Right ventricle myocardium inferior (tissue), 1 donor: ENCODE results near the gene ITFG1. TPM values are rescaled to one million over a fixed set of nuclear protein-coding genes. Genes with fewer than 3 reads are reported as not detected.

Experiments
- ATAC-seq: fragments of 200-7000 bp; cut with Tn5 transposase; one replicate; pipeline ENCODE4 v1.9.1; 2020; ENCODE audit warnings: mild to moderate bottlenecking, moderate library complexity
- DNase-seq: peaks from one replicate; pipeline ENCODE4 v3.0.0; 2021; ENCODE audit errors: missing footprints
- intact Hi-C: fragments of 100-400 bp; cut with DNase I; formaldehyde crosslinking; loops from one replicate; pipeline ENCODE4 v1.11.0; 2022
- total RNA-seq: library from RNA; stranded (reverse); fragmentation: NEBNext Ultra II Directional; extraction: Animal tissue kit (Norgen Biotek cat#: 25700); gene quantifications from one replicate; pipeline ENCODE4 v1.2.1, GENCODE V29; 2021
- donor health status: DM: no; HTN: yes; CAD: no; lungs with severe emphysema.

ITFG1 gene
- total RNA-seq, 1 donor from 2014 or later, result 58.4 TPM

GRCh38 chr16:47309581-47310312, 151.1 kb downstream of the ITFG1 start:
- no peak for DNase-seq
- intact Hi-C loops, result no loop called here
- no peak for ATAC-seq

- intact Hi-C loops, result no loop called here
- ATAC-seq (peak; percentile 54), DNase-seq (no peak)
Measured at GRCh38 chr16:47308601-47309000, 152.3 kb downstream of the ITFG1 start.

GRCh38 chr16:47304563-47304962, 156.3 kb downstream of the ITFG1 start:
- no peak for DNase-seq
- ATAC-seq, result no peak
- intact Hi-C loops, result no loop called here

- intact Hi-C loops, result no loop called here
- no peak for ATAC-seq
- DNase-seq, result no peak
Measured at GRCh38 chr16:47299587-47299986, 161.3 kb downstream of the ITFG1 start.

DNA sequence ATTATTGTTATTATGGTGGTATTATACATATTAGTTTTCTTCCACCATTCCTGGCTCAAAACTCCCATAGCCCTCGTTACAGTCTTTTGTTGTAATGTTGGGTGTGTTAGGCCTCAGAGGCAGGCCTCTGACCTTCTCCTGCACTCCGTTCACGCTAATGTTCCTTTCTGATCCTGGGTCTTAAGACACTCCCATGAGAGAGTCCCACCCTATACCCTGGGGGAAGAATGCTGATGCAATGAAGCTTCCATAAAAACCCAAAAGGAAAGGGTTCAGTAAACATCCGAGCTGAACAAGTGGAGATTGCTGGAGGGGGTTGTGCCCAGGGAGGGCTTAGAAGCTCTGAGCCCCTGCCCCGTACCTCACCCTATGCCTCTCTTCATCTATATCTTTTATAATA, 175.9 kb downstream of the ITFG1 start:
- DNase-seq, result no peak
- no peak for ATAC-seq
- intact Hi-C loops, result no loop called here

DNA sequence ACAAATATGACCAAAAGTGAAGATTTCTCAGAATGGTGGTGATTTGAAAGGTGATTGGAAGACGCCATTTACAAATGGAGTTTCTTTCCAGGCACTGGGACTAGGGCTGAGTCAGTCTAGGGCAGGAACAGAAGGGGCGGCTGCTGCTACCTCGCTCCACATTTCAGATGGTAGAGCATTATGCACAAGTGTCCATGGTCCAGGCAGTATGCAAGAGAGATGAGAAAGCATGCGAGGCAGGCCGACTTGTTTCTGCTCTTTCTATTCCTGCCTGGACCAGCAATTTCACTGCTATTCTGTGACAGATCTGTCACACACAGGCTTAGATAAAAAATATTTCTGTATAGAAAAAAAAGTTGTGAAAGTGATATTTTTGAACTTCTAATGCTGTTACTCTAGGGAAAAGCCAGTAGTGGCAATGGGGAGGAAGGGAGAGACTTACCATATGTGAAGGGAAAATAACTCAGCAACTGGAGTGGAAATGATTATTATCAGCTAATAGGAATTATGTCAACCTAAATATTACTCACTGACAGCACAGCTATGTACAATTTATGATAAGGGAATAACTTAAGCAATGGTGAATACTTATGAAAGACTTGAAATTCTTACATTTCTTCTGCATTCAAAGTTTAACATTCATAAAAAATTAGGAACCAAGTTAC, 182.4 kb downstream of the ITFG1 start:
- intact Hi-C loops, result no loop called here
- DNase-seq, result no peak

GRCh38 chr16:47276522-47276921, 184.3 kb downstream of the ITFG1 start:
- DNase-seq (no peak), ATAC-seq (no peak)
- intact Hi-C loops, result no loop called here

More for the DNA sequence above, 182.4 kb downstream of the ITFG1 start:
- ATAC-seq, result no peak

- intact Hi-C loops, result no loop called here
- no peak for ATAC-seq
- DNase-seq, result no peak
Measured at GRCh38 chr16:47262938-47263337, 197.9 kb downstream of the ITFG1 start.

- no peak for DNase-seq
- intact Hi-C loops, result no loop called here
- ATAC-seq, result no peak
Measured at GRCh38 chr16:47260503-47260902, 200.4 kb downstream of the ITFG1 start.

DNA sequence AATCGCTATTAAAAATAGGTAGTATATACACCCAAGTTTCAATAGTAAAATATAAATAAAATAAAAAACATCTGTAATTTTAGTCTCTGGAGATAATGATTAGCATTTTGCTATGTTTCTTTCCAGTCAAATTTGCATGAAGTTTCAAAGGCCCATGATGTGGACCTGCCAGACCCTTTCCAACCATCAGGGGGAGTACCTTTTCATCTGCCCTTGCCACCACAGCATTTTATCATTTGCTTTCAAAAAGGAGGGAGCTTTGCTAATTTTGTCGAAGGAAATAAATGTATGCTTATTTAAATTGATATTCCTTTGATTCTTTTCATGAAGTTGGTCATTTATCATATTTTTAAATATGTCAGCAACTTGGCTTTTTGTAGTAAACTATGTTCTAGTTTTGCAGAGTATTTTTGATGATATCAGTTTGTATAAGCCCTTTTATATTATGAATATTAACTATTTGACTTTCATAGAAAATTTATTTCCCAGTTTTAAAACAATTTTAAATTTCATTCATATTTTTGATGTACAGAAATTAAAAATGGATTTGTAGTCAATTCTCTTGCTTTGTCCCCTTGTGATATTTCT, 201.9 kb downstream of the ITFG1 start:
- DNase-seq (no peak), ATAC-seq (no peak)
- intact Hi-C loops, result no loop called here

GRCh38 chr16:47254756-47255155, 206.1 kb downstream of the ITFG1 start:
- intact Hi-C loops, result no loop called here
- DNase-seq (no peak), ATAC-seq (no peak)

DNA sequence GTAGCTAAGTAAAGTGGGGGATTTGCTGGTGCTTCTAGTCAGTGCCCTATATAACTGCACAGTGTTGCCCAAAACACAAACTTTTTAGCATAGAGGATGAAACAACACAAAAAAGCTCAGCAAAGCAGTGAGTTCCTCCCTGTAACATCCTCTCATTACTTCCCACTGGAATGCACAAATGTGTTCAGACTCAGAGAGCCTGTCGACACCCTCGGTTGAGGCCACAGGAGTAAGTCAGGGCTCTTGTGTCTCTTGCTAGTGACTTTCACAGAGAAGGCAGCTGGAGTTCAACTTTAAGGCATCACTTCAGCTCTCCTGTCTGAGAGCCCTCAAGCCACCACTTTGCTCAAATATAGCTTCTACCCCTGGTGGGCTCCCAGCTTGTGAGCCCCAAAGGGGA, 209.9 kb downstream of the ITFG1 start:
- DNase-seq (no peak), ATAC-seq (no peak)
- intact Hi-C loops, result no loop called here

DNA sequence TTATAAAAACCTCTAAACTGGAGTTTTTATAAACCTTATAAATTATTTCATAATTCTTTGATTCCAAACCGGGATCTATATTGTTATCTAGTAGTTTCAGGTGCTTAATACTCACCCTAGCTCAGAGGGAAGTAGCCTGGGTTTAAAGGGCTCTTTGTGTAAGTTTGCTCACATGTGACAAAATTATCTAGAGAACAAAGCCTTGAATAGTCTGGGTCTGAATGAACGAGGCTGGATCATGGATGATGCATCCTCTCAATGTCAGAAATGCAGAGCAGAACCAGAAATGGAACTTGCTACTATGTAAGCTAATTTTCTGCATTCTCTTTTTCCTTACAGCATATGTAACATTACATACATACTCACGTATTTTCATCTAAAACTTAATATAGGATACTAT, 213.2 kb downstream of the ITFG1 start:
- ATAC-seq (no peak), DNase-seq (no peak)
- intact Hi-C loops, result no loop called here

DNA sequence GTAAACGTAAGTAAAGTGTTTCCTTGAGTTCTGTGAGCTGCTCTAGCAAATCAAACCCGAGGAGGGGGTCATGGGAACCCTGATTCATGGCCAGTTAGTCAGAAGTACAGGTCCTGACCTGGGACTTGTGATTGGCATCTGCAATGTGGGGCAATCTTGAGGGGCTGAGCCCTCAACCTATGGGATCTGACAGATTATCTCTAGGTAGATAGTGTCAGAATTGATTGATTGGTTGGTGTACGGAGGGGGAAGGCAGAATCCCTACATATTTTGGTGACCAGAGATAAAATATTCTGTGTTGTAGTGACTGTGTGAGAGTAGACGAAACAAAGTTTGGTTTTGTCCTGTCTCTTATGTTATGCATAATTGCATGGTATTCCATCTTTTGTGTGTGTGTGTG, 216.7 kb downstream of the ITFG1 start:
- ATAC-seq (no peak), DNase-seq (no peak)
- intact Hi-C loops, result no loop called here

- DNase-seq, result no peak
- intact Hi-C loops, result no loop called here
- no peak for ATAC-seq
Measured at GRCh38 chr16:47241061-47241460, 219.8 kb downstream of the ITFG1 start.

DNA sequence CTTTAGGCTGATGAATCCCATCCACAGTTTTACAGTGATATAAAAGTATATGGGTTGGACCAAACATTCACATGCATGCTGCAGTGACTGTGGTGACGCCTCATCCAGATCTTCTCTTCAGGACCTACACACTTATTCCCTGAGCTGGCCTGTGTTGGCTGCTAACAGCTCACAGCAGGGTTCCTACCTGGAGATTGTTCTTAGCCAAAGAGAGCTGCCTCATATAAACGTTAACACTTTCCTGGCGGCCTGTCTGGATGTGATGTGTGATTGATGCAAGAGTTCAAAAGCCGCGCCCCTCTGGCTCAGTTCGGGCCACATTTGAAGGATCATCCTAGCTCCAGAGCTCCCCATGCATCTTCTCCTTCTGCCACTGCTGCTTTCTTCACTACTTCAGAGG, 224.1 kb downstream of the ITFG1 start:
- no peak for ATAC-seq
- intact Hi-C loops, result no loop called here
- no peak for DNase-seq

GRCh38 chr16:47230296-47230695, 230.6 kb downstream of the ITFG1 start:
- ATAC-seq (no peak), DNase-seq (no peak)
- intact Hi-C loops, result no loop called here

DNA sequence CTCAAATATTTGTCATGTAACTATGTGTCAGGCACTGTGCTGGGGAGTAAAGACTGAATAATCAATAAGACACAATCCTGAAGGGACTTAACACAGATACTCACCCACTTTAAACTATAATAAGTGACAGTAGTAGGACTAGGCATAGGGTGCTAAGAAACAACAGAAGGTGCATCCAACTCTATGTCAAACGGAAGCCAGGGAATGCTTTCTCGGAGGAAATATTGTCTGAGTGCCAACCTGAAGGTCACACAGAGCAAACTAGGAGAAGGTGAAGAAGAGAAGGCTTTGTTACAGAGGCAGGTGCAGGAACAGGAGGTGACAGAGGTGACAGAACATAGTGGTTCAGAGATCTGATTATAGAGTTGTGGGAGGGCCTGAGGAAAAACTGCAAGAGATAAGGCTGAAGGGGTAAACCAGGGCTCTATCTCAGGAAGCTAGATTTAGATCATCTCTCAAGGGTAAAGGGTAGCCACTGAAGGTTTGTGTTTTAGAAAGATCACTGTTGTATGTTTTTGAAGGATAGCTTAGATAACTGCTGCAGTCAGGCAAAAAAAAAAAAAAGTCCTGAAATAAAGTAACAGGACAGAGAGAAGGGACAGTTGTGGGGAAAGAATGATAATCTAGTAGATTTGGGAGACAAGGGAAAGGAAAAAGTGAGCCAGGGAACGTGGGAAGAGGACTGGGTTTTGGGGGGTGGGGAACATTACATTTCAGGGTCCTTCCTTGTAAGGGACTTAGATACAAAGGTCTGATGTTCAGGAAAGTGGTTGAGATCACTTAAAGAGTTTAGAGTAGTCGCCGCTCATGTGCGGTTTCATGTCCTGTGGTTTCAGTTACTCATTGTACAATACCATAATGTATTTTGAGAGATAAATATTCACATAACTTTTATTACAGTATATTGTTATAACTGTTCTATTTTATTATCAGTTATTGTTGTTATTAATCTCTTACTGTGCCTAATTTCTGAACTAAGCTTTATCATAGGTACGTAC, 231.5 kb downstream of the ITFG1 start:
- DNase-seq (no peak), ATAC-seq (peak; percentile 37)
- intact Hi-C loops, result no loop called here

DNA sequence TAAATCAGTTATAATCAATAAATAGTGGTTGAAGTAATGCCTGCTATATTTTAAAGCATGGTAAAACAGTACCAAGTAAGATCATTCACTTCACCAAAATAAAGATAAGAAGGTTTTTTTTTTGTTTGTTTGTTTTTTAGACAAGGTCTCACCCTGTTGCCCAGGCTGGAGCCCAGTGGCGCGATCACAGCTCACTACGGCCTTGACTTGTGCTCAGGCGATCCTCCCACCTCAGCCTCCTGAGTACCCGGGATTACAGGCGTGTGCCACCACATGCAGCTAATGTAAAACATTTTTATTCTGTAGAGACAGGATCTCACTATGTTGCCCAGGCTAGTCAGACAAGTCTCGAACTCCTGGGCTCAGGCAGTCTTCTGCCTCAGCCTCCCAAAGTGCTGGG, 232.6 kb downstream of the ITFG1 start:
- intact Hi-C loops, result no loop called here
- DNase-seq, result no peak
- no peak for ATAC-seq
